Activated CD4-positive, alpha-beta T cell treated with anti-CD3 and anti-CD28 coated beads for 4 hours (primary cell): ENCODE results near the gene FAM240B.

ENCODE experiments used
- DNase-seq, 2 donors: peaks; one replicate each; pipeline ENCODE4 v3.0.0-alpha.2; 2020

FAM240B gene

DNA sequence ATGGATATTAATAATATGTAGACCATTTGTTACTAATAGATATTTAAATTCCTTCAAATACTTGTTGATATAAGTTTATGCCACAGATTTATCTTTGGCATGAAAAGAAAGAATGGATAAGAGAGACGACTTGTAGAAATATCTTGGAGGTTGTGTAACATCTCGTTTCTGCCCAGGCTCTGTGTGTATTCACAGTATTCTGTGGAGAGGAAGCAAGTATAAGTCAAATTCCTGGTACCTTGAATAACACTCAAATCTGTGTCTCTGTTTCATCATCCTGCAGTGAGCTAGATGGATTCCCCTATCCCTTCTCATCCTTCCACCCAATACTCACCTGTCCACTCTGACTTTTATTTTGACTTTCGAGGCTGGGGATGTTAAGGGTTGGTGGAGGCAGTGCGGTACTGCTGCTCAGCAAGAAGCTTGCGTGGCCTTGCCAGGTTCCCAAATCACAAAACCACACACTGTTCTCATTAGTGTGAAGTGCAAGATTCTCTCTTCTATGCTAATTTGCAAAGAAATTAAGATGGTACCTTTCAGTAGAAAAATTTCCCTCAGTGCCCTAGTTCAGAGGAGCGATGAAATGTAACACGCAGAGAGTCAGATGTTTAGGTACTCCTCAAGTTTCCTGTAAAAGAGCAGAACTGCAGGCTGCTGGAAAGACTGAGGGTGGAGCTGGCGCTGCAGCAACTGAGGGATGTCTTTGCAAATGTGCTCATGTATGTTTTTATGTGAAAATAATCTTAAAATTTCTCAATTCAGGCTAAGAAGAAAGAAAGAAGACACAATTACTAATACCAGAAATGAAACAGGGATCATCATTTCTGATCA lies 57.0 kb downstream of the FAM240B start:
- DNase-seq = no peak

DNA sequence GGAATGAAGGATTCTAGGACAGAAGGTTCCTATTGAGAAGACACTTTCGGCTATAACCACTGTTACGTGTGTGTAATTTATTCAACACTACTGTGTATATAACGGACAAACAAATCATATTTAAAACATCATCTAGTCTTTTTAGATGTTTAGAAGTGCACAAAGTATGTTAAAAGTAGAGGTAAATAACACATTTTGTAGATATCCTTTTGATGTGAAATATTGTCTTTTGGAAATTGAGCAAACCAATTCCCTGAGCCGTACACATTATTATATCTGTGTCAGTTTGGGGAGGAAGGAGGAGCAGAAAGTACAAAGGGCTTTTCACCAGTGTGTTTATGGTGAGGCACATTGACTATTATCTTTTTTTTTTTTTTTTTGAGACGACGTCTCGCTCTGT lies 60.4 kb downstream of the FAM240B start:
- DNase-seq = no peak

DNA sequence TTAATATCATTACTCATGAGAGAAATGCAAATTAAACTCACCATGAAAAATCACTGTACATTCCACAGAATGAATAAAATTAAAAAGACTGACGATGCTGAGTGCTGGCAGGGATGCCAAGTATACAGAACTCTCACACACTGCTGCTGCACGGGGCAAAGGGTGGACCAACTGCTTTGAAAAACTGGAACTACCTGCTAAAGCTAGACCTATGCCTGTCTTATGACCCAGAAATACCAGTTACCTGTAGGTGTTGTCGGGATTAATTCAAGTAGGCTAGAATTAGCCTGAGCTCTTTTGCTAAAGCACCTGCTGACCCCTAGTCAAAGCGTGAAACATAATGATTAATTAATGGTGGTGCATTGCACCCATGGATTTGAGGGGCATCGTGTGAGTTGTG lies 63.0 kb downstream of the FAM240B start:
- DNase-seq = no peak

DNA sequence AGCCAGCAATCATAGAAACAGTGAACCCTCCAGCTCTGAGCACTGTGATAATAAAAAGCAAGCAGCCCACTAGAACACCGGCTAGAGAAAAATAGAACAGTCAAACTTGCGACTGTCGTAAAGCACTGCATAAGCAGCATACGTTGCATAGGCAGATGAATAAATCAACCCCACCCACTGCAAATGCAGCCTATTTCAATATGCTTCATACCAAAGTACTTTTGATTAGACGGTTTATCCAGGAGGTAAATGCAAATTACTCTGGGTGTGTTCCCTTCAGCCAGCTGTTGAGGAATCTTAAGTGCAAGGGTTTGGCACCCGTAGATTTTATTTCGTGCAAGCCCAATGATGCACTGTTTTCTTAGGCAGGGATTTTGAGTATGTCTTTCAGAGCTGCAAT lies 67.4 kb downstream of the FAM240B start:
- no peak for DNase-seq

DNA sequence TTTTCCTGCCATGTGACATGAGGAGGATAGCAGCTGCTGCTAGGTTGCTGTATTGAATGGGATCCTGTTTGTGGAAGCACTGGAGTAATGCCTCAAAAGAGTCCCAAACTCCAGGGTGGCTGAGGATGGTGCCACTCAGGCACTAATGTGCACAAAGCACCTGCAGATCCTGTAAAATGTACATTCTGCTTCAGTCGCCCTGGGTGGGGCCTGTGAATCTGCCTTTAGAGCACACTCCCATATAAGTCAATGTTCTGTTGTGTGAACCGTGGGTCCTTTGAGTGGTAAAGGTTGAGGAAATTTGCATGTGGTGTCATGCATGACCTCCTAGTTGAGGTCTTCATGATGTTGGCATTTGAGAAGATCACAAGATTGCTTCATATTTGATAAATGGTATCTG lies 67.9 kb downstream of the FAM240B start:
- DNase-seq = no peak

DNA sequence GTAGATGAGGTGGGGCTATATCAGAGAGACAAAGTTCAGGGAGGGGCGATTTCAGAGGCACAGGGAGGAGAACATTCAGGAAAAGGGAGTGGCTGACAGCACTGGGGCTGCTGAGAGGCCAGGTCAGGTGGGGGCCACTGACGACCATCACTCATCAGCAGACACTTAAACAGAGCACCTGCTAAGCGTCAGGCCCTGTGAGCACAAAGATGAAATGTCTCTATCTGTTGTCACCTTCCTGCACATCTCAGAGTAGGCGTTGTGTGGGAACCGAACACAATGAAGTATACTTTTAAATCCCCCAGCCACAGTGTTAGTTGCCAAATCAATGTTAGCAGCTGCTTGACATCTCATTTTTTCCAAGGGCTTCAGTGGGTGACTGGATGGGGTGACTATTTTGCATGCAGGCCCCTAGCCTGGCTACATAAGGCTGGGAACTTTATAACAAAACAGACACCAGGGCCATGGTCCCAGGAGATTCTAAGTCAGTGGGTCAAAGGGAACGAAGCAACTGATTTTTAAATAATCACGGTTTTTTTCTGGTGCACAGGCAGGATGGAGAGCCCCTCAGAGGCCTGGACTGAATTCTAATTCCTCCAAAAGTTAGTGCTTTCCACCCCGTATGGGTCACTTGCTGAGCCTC lies 68.4 kb downstream of the FAM240B start:
- DNase-seq = no peak

DNA sequence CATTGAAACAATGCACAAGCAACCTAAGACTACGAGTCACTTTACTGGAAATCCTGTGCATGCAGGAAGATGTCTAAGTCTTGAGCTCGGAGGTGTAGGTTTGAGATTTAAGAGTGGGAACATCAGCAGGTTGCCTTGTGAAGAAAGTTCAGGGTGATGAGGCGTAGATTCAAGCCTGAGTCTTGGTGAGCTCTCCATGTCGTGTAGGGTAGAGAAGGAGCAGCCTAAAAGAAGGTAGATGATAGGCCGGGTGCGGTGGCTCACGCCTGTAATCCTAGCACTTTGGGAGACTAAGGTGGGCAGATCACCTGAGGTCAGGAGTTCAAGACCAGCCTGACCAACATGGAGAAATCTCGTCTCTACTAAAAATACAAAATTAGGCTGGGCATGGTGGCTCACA lies 69.4 kb downstream of the FAM240B start:
- DNase-seq = no peak

DNA sequence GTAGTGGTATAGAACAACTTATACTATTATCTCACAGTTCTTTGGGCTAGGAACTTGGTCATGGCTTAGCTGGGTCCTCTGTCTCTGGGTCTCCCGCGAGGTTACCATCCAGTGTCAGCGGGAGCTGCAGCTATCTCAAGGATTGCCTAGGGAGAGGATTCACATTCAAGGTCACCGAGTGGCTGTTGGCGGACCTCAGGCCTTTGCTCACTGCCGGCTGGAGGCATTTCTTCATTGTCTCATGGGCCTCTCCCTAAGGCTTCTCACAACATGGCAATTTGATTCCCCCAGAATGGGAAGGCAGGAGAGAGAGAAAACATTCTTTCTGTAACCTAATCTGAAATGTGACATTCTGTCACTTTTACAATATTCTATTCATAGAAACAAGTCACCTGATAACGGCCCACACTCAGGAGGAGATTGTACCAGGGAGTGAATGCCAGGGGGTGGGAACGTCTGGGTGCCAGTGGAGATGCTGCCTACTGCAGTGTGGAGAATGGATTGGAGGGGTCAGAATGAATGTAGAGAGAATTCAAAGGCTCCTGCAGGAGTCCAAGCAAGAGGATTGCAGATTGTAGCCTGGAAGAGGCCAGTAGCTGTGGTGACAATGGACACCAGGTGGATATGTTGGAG lies 70.1 kb downstream of the FAM240B start:
- no peak for DNase-seq

DNA sequence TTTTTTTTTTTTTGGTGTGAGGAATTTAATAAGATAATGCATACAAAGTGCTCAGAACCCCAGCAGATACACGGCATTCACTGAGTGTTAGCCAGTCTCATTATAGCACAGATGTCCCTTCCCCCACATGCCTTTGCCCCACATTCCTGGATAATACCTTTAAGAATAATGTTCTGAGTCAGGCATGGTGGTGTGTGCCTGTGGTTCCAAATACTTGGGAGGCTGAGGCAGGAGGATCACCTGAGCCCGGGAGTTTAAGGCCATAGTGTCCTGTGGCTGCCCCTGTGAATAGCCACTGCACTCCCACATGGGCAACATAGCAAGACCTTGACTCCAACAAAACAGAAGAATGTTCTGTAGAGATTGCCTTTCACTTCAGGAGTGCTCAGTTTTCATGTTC lies 75.3 kb downstream of the FAM240B start:
- no peak for DNase-seq
